HCT116 (cell line): ENCODE measurements around the gene HRH2. TPM values are rescaled to one million over a fixed set of nuclear protein-coding genes. Genes with fewer than 3 reads are reported as not detected.

Experiments
- ATAC-seq: fragments of 200-7000 bp; cut with Tn5 transposase; 2 replicates; pipeline ENCODE4 v1.9.1; 2020; ENCODE audit warnings: mild to moderate bottlenecking, moderate library complexity
- BruUV-seq: library from RNA; stranded (reverse); fragments of 400-500 nt; replicated peaks from 2 replicates; lab custom pipeline; 2021; lab: Mats Ljungman, UMichigan
- CTCF ChIA-PET: fragments of 300-600 bp; sonication (Branson Sonifier 250); formaldehyde crosslinking; loops from one replicate; lab custom pipeline; 2021; ENCODE audit warnings: antibody characterized with exemption; lab: Charles Lee
- POLR2A ChIA-PET: fragments of 300-600, 350-600 bp; sonication (Branson Sonifier 250); formaldehyde crosslinking; loops from one replicate; lab custom pipeline; 2021; ENCODE audit warnings: antibody characterized with exemption; lab: Charles Lee
- RAD21 ChIA-PET, 2 experiments: fragments of 300-600 bp; sonication (Branson Sonifier 250); formaldehyde crosslinking; loops; one replicate each; lab custom pipeline; 2023; ENCODE audit warnings: low total read pairs in 2 of 2; ENCODE audit not compliant: uncharacterized antibody in 2 of 2, unreplicated experiment in 2 of 2, low non-redundant PET in 1 of 2; lab: Charles Lee
- DNase-seq: peaks from one replicate; pipeline ENCODE4 v3.0.0-alpha.2; 2010; ENCODE audit warnings: low read depth, low spot score
- H2AFZ ChIP-seq: fragments of 200-600 bp; shearing (Covaris generic), sonication (generic); 2 replicates; pipeline ENCODE4 v1.6.1; 2017; ENCODE audit warnings: low read depth, mixed run types, mixed read lengths, antibody characterized with exemption, low read length; ENCODE audit not compliant: poor library complexity, severe bottlenecking
- H3K27ac ChIP-seq: 2 replicates; pipeline ENCODE4 v1.5.1; 2012; ENCODE audit warnings: low read depth, low read length
- H3K27me3 ChIP-seq: fragments of 200-600 bp; sonication (generic); 2 replicates; pipeline ENCODE4 v1.6.1; 2016; ENCODE audit warnings: mixed run types, low read length, mixed read lengths; ENCODE audit not compliant: insufficient read depth
- H3K36me3 ChIP-seq, 2 experiments: fragments of 200-500 bp in 1 of 2; fragments of 200-600 bp in 1 of 2; sonication (Bioruptor generic) in 1 of 2; sonication (generic) in 1 of 2; 2 replicates each; pipeline versions ENCODE4 v1.5.1 to v1.6.1; 2014 to 2016; ENCODE audit warnings: low read length in 2 of 2, inconsistent platforms in 1 of 2, mixed read lengths in 1 of 2, mixed run types in 1 of 2; ENCODE audit not compliant: insufficient read depth in 2 of 2, control insufficient read depth in 1 of 2
- H3K4me1 ChIP-seq, 2 experiments: fragments of 200-600 bp in 1 of 2; sonication (generic) in 1 of 2; 2 replicates each; pipeline versions ENCODE4 v1.5.1 to v1.6.1; 2012 to 2017; ENCODE audit warnings: low read length in 2 of 2, inconsistent platforms in 1 of 2, mild to moderate bottlenecking in 1 of 2, mixed read lengths in 1 of 2, mixed run types in 1 of 2, moderate library complexity in 1 of 2; ENCODE audit not compliant: insufficient read depth in 2 of 2, control insufficient read depth in 1 of 2
- H3K4me2 ChIP-seq: fragments of 200-600 bp; sonication (generic); 2 replicates; pipeline ENCODE4 v1.6.1; 2017; ENCODE audit warnings: mixed run types, low read length, mixed read lengths
- H3K4me3 ChIP-seq, 2 experiments: fragments of 200-600 bp in 1 of 2; sonication (generic) in 1 of 2; replicated peaks in 1 of 2; 2 replicates each; pipeline ENCODE4 v1.5.1; 2011 to 2016; ENCODE audit warnings: low read length in 2 of 2, control low read depth in 1 of 2, low read depth in 1 of 2, mild to moderate bottlenecking in 1 of 2, mixed read lengths in 1 of 2, mixed run types in 1 of 2
- H3K79me2 ChIP-seq: fragments of 200-600 bp; sonication (generic); 2 replicates; pipeline ENCODE4 v1.6.1; 2017; ENCODE audit warnings: mild to moderate bottlenecking, mixed run types, low read length, moderate library complexity, mixed read lengths; ENCODE audit not compliant: insufficient read depth
- H3K9ac ChIP-seq: fragments of 200-600 bp; sonication (generic); 2 replicates; pipeline ENCODE4 v1.6.1; 2016; ENCODE audit warnings: low read length, mixed read lengths
- H3K9me2 ChIP-seq: fragments of 200-600 bp; sonication (generic), shearing (Covaris generic); 2 replicates; pipeline ENCODE4 v1.6.1; 2017; ENCODE audit warnings: mixed run types, mild to moderate bottlenecking, moderate library complexity; ENCODE audit not compliant: insufficient read depth
- H3K9me3 ChIP-seq, 2 experiments: fragments of 200-500 bp in 1 of 2; fragments of 200-600 bp in 1 of 2; sonication (Bioruptor generic) in 1 of 2; sonication (generic) in 1 of 2; 2 replicates each; pipeline ENCODE4 v1.6.1; 2014 to 2017; ENCODE audit warnings: low read length in 2 of 2, mixed read lengths in 2 of 2, inconsistent platforms in 1 of 2, low read depth in 1 of 2, mild to moderate bottlenecking in 1 of 2, mixed run types in 1 of 2, moderate library complexity in 1 of 2; ENCODE audit not compliant: control insufficient read depth in 1 of 2, insufficient read depth in 1 of 2
- H4K20me1 ChIP-seq: fragments of 200-600 bp; sonication (generic), shearing (Covaris generic); 2 replicates; pipeline ENCODE4 v1.6.1; 2017; ENCODE audit warnings: mixed run types, mild to moderate bottlenecking, moderate library complexity; ENCODE audit not compliant: insufficient read depth
- ATF3 ChIP-seq: IDR thresholded peaks from 2 replicates; pipeline ENCODE4 v1.6.1; 2012
- CEBPB ChIP-seq: IDR thresholded peaks from 2 replicates; pipeline ENCODE4 v1.6.1; 2012; ENCODE audit warnings: low read depth
- CTCF ChIP-seq, 3 experiments: fragments of 200-600 bp in 1 of 3; sonication (generic) in 1 of 3; IDR thresholded peaks in 2 of 3; conservative IDR thresholded peaks in 1 of 3; 2 replicates each; pipeline ENCODE4 v1.5.1; 2012 to 2017; ENCODE audit warnings: low read depth in 2 of 3, low read length in 2 of 3, antibody characterized with exemption in 1 of 3, borderline replicate concordance in 1 of 3, control low read depth in 1 of 3, mild to moderate bottlenecking in 1 of 3, mixed read lengths in 1 of 3, mixed run types in 1 of 3, moderate library complexity in 1 of 3; ENCODE audit not compliant: insufficient read depth in 1 of 3
- EGR1 ChIP-seq: IDR thresholded peaks from 2 replicates; pipeline ENCODE4 v1.6.1; 2012; ENCODE audit warnings: low read depth
- ELF1 ChIP-seq: IDR thresholded peaks from 2 replicates; pipeline ENCODE4 v1.6.1; 2012; ENCODE audit warnings: low read depth, borderline replicate concordance
- FOSL1 ChIP-seq: IDR thresholded peaks from 2 replicates; pipeline ENCODE4 v1.6.1; 2012; ENCODE audit warnings: low read depth
- MAX ChIP-seq: IDR thresholded peaks from 2 replicates; pipeline ENCODE4 v1.6.1; 2012
- POLR2A ChIP-seq: IDR thresholded peaks from 2 replicates; pipeline ENCODE4 v1.7.0; 2011; ENCODE audit warnings: borderline replicate concordance; ENCODE audit not compliant: insufficient read depth, insufficient read length; ENCODE audit errors: extremely low read depth
- POLR2AphosphoS5 ChIP-seq: IDR thresholded peaks from 2 replicates; pipeline ENCODE4 v1.6.1; 2011; ENCODE audit warnings: mild to moderate bottlenecking, low read depth, low read length, moderate library complexity
- RAD21 ChIP-seq: IDR thresholded peaks from 2 replicates; pipeline ENCODE4 v1.6.1; 2012; ENCODE audit warnings: low read depth, mild to moderate bottlenecking
- REST ChIP-seq: IDR thresholded peaks from 2 replicates; pipeline ENCODE4 v1.6.1; 2012; ENCODE audit warnings: low read depth
- SIN3A ChIP-seq: IDR thresholded peaks from 2 replicates; pipeline ENCODE4 v1.6.1; 2012; ENCODE audit warnings: low read depth
- SP1 ChIP-seq: IDR thresholded peaks from 2 replicates; pipeline ENCODE4 v1.6.1; 2012; ENCODE audit warnings: low read depth
- SRF ChIP-seq: IDR thresholded peaks from 2 replicates; pipeline ENCODE4 v1.6.1; 2012; ENCODE audit warnings: low read depth
- YY1 ChIP-seq: IDR thresholded peaks from 2 replicates; pipeline ENCODE4 v1.6.1; 2011; ENCODE audit warnings: low read length, low read depth, moderate library complexity, mild to moderate bottlenecking; ENCODE audit not compliant: insufficient replicate concordance; ENCODE audit errors: extremely low read depth
- ZFX ChIP-seq: fragments of 450-650 bp; IDR thresholded peaks from 2 replicates; pipeline ENCODE4 v1.6.1; 2017
- intact Hi-C: fragments of 100-400 bp; cut with micrococcal nuclease; formaldehyde crosslinking; loops from 2 replicates; pipeline ENCODE4 v1.10.0; 2022
- total RNA-seq: library from RNA; stranded (reverse); gene quantifications from one replicate; pipeline ENCODE4 v1.2.1, GENCODE V29; 2021; ENCODE audit not compliant: unreplicated experiment

HRH2 gene
- total RNA-seq, 1 experiment from 2014 or later: 0.12 TPM

GRCh38 chr5:175683231-175683630 lies 25.4 kb downstream of the HRH2 start:
- Histone ChIP-seq H2AFZ (no peak overlapping the region), H4K20me1 (no peaks in the 10 kb centered on the region), H3K36me3 (no peaks in the 10 kb centered on the region)
- CTCF ChIA-PET: no interaction called here
- no peak for DNase-seq
- no peak for TF ChIP-seq POLR2A
- no peak for TF ChIP-seq EGR1
- TF ChIP-seq FOSL1: no peak
- no peak for TF ChIP-seq MAX
- TF ChIP-seq YY1: no peak
- TF ChIP-seq ZFX: no peak
- TF ChIP-seq POLR2AphosphoS5: no peak
- no peak for TF ChIP-seq RAD21
- TF ChIP-seq, all 23 proteins: peak for 0
- intact Hi-C loops: no loop called here
- H3K27ac ChIP-seq: no peak overlapping the region
- POLR2A ChIA-PET: no interaction called here
- ATAC-seq: no peak
- RAD21 ChIA-PET: no interaction called here
- no peaks in the 10 kb centered on the region for H3K9me2 ChIP-seq
- H3K4me1 ChIP-seq: no peaks in the 10 kb centered on the region
- no TSS peak for BruUV-seq
- no peak overlapping the region for H3K4me2 ChIP-seq
- H3K9ac ChIP-seq: no peak overlapping the region
- H3K79me2 ChIP-seq: no peaks in the 10 kb centered on the region
- H3K27me3 ChIP-seq: peaks cover 61% of the 10 kb centered on the region
- H3K4me3 ChIP-seq: no peak overlapping the region
- no peaks in the 10 kb centered on the region for H3K9me3 ChIP-seq

- ChIA-PET POLR2A (no interaction called here), RAD21 (no interaction called here), CTCF (interaction anchor here (1.4 kb wide), 1 partner anchor 12 kb away, joined by 3 read pairs; no protein-coding TSS in a partner anchor)
- DNase-seq (no peak), ATAC-seq (no peak)
- H3K4me2 ChIP-seq: no peak overlapping the region
- H3K4me1 ChIP-seq: no peaks in the 10 kb centered on the region
- H3K9ac ChIP-seq: no peak overlapping the region
- H3K27me3 ChIP-seq: peaks cover 54% of the 10 kb centered on the region
- H3K79me2 ChIP-seq: no peaks in the 10 kb centered on the region
- H3K36me3 ChIP-seq: no peaks in the 10 kb centered on the region
- H2AFZ ChIP-seq: no peak overlapping the region
- H3K9me3 ChIP-seq: no peaks in the 10 kb centered on the region
- intact Hi-C loops: no loop called here
- no peak overlapping the region for H3K27ac ChIP-seq
- H4K20me1 ChIP-seq: no peaks in the 10 kb centered on the region
- BruUV-seq: no TSS peak
- no peak overlapping the region for H3K4me3 ChIP-seq
- no peaks in the 10 kb centered on the region for H3K9me2 ChIP-seq
- TF ChIP-seq CTCF (IDR thresholded peaks at IDR 0.05 in 2 of 3, conservative IDR thresholded peaks at IDR 0.05 in 1 of 3; ENCODE audit: borderline replicate concordance in 1 of 3, insufficient read depth in 1 of 3, low read depth in 2 of 3, low read length in 2 of 3) (no peak), CEBPB (no peak), ZFX (no peak), FOSL1 (no peak), YY1 (no peak), POLR2A (no peak), ATF3 (no peak), SIN3A (no peak), SP1 (no peak), ELF1 (no peak), MAX (no peak), SRF (no peak), REST (no peak)
These were observed 26.1 kb downstream of the HRH2 start for GRCh38 chr5:175683921-175684320.
